Endothelial cell of umbilical vein (primary cell): ENCODE measurements around the gene SLC46A1. TPM values are rescaled to one million over a fixed set of nuclear protein-coding genes. Genes with fewer than 3 reads are reported as not detected.

Source experiments
- BruUV-seq: library from RNA; stranded (reverse); fragments of 400-500 nt; replicated peaks from 2 replicates; lab custom pipeline; 2021; lab: Mats Ljungman, UMichigan
- CTCF ChIA-PET: fragments of 300-600, 350-600 bp; sonication (Branson Sonifier 250); formaldehyde crosslinking; loops from one replicate; lab custom pipeline; 2021; ENCODE audit warnings: antibody characterized with exemption, inconsistent platforms; lab: Charles Lee
- POLR2A ChIA-PET: fragments of 300-600, 350-600 bp; sonication (Branson Sonifier 250); formaldehyde crosslinking; loops from one replicate; lab custom pipeline; 2021; ENCODE audit warnings: antibody characterized with exemption, inconsistent platforms; lab: Charles Lee
- DNase-seq: peaks from one replicate; pipeline ENCODE4 v3.0.0-alpha.2; 2011; ENCODE audit warnings: low read depth, low spot score
- FAIRE-seq: peaks from 2 replicates; lab custom pipeline; 2011; peaks lifted over from hg19 to GRCh38; lab: Jason Lieb, UNC
- H2AFZ ChIP-seq: 2 replicates; pipeline ENCODE4 v1.6.0; 2012; ENCODE audit warnings: low read depth, low read length, control low read depth, inconsistent platforms
- H3K27ac ChIP-seq: 2 replicates; pipeline ENCODE4 v1.5.1; 2011; ENCODE audit warnings: low read depth, mild to moderate bottlenecking, control low read depth, low read length, moderate library complexity; ENCODE audit not compliant: insufficient read depth
- H3K27me3 ChIP-seq, 2 experiments: 2 replicates each; pipeline versions ENCODE4 v1.6.0 to v1.6.1; 2011; ENCODE audit warnings: low read length in 2 of 2, mixed read lengths in 1 of 2; ENCODE audit not compliant: control insufficient read depth in 2 of 2, insufficient read depth in 2 of 2
- H3K36me3 ChIP-seq, 2 experiments: 2 replicates in 1 of 2; 3 replicates in 1 of 2; pipeline ENCODE4 v1.5.1; 2011; ENCODE audit warnings: low read length in 2 of 2, mild to moderate bottlenecking in 1 of 2, moderate library complexity in 1 of 2; ENCODE audit not compliant: control insufficient read depth in 2 of 2, insufficient read depth in 2 of 2; ENCODE audit errors: extremely low read depth in 1 of 2
- H3K4me1 ChIP-seq: 3 replicates; pipeline ENCODE4 v1.5.1; 2011; ENCODE audit warnings: mild to moderate bottlenecking, low read length; ENCODE audit not compliant: control insufficient read depth, insufficient read depth; ENCODE audit errors: extremely low read depth
- H3K4me2 ChIP-seq: 2 replicates; pipeline ENCODE4 v1.6.1; 2011; ENCODE audit warnings: low read length, control low read depth, mixed read lengths; ENCODE audit not compliant: insufficient read depth
- H3K4me3 ChIP-seq, 3 experiments: fragments of 200-600 bp in 1 of 3; sonication (generic), shearing (Covaris generic) in 1 of 3; replicated peaks in 1 of 3; 2 replicates each; pipeline ENCODE4 v1.5.1; 2011 to 2016; ENCODE audit warnings: control low read depth in 3 of 3, low read length in 3 of 3, mild to moderate bottlenecking in 2 of 3, inconsistent platforms in 1 of 3, low read depth in 1 of 3, moderate library complexity in 1 of 3; ENCODE audit not compliant: insufficient read depth in 1 of 3
- H3K79me2 ChIP-seq: 2 replicates; pipeline ENCODE4 v1.6.0; 2012; ENCODE audit warnings: low read length, inconsistent platforms; ENCODE audit not compliant: control insufficient read depth, insufficient read depth
- H3K9ac ChIP-seq: replicated peaks from 2 replicates; pipeline ENCODE3; 2011; ENCODE audit warnings: low read length, control low read depth; ENCODE audit not compliant: insufficient read depth; ENCODE audit errors: extremely low read depth
- H3K9me1 ChIP-seq: replicated peaks from 3 replicates; pipeline ENCODE4 v1.6.0; 2011; ENCODE audit warnings: mild to moderate bottlenecking, low read length; ENCODE audit not compliant: control insufficient read depth, insufficient read depth; ENCODE audit errors: extremely low read depth
- H3K9me3 ChIP-seq: replicated peaks from 2 replicates; pipeline ENCODE4 v1.5.1; 2012; ENCODE audit warnings: low read length, inconsistent platforms; ENCODE audit not compliant: control insufficient read depth, insufficient read depth
- H4K20me1 ChIP-seq: replicated peaks from 2 replicates; pipeline ENCODE3; 2011; ENCODE audit warnings: mild to moderate bottlenecking, low read length; ENCODE audit not compliant: control insufficient read depth, insufficient read depth; ENCODE audit errors: extremely low read depth
- CTCF ChIP-seq, 2 donors: IDR thresholded peaks; 1 replicate in 1 of 2; 2 replicates in 1 of 2; pipeline ENCODE4 v1.5.1; 2011; ENCODE audit warnings: low read length in 2 of 2, mild to moderate bottlenecking in 2 of 2, moderate library complexity in 2 of 2, control low read depth in 1 of 2, inconsistent platforms in 1 of 2, low read depth in 1 of 2; ENCODE audit not compliant: insufficient read depth in 1 of 2; ENCODE audit errors: extremely low read depth in 1 of 2
- EZH2 ChIP-seq: IDR thresholded peaks from 2 replicates; pipeline ENCODE4 v1.6.1; 2012; ENCODE audit warnings: borderline replicate concordance, low read depth, mild to moderate bottlenecking, moderate library complexity, low read length, inconsistent platforms; ENCODE audit not compliant: severe bottlenecking
- FOS ChIP-seq: IDR thresholded peaks from 2 replicates; pipeline ENCODE4 v1.6.1; 2011; ENCODE audit warnings: mild to moderate bottlenecking, low read length, moderate library complexity, borderline replicate concordance; ENCODE audit not compliant: insufficient read depth
- GATA2 ChIP-seq: IDR thresholded peaks from 2 replicates; pipeline ENCODE4 v1.7.0; 2011; ENCODE audit warnings: low read depth, mild to moderate bottlenecking, moderate library complexity, mixed read lengths, low read length; ENCODE audit not compliant: insufficient read length, insufficient read depth
- JUN ChIP-seq: IDR thresholded peaks from 2 replicates; pipeline ENCODE4 v1.6.1; 2011; ENCODE audit warnings: borderline replicate concordance, low read depth; ENCODE audit not compliant: insufficient read length, insufficient read depth
- MAX ChIP-seq: IDR thresholded peaks from 2 replicates; pipeline ENCODE4 v1.6.1; 2011; ENCODE audit not compliant: insufficient read depth, insufficient read length
- MYC ChIP-seq: IDR thresholded peaks from one replicate; pipeline ENCODE4 v1.6.1; 2011; ENCODE audit warnings: mild to moderate bottlenecking, low read depth, low read length
- POLR2A ChIP-seq: IDR thresholded peaks from 2 replicates; pipeline ENCODE4 v1.6.1; 2012; ENCODE audit warnings: low read depth, mild to moderate bottlenecking, control low read depth, low read length
- POLR2AphosphoS5 ChIP-seq: IDR thresholded peaks from 2 replicates; pipeline ENCODE4 v1.6.1; 2012; ENCODE audit warnings: low read depth, mild to moderate bottlenecking, control low read depth, low read length, moderate library complexity; ENCODE audit not compliant: insufficient read depth
- dilution Hi-C: fragments of 300-500 bp; cut with MboI; formaldehyde crosslinking; loops from one replicate; pipeline ENCODE4 v1.15.0; 2019; ENCODE audit warnings: low sequenced_read_pairs; ENCODE audit not compliant: extremely low pct_ligation_motif_present
- intact Hi-C: fragments of 100-400 bp; cut with micrococcal nuclease; formaldehyde crosslinking; loops from one replicate; pipeline ENCODE4 v1.10.0; 2022
- polyA plus RNA-seq, 4 experiments: library from polyadenylated mRNA; depleted of rRNA in 3 of 4; stranded (reverse) in 3 of 4; unstranded in 1 of 4; fragments of >200 nt; gene quantifications; 2 replicates each; pipeline versions ENCODE4 v1.2.1 to v1.2.3, GENCODE V29; 2011 to 2012; ENCODE audit warnings: missing spikeins in 1 of 4
- total RNA-seq: library from RNA; stranded (reverse); gene quantifications from 2 replicates; pipeline ENCODE4 v1.2.3, GENCODE V29; 2021

SLC46A1 gene
- total and polyA plus RNA-seq, 2 donors (not counting 3 experiments of a cell fraction or from before 2014, with no cell fraction given), result 2.6 to 4.1 TPM

- H3K4me1 ChIP-seq, result peaks cover 14% of the 10 kb centered on the region
- H2AFZ ChIP-seq, result no peak overlapping the region
- H3K9me3 ChIP-seq, result no peaks in the 10 kb centered on the region
- BruUV-seq, result no TSS peak
- dilution Hi-C loops (no loop called here), intact Hi-C loops (loop anchor here (2.0 kb wide), 1 partner anchor 37 kb away; no protein-coding TSS in a partner anchor)
- peak; percentile 75 for DNase-seq
- peaks cover 15 to 17% of the 10 kb centered on the region in 2 experiments for H3K27me3 ChIP-seq
- H4K20me1 ChIP-seq, result no peaks in the 10 kb centered on the region
- TF ChIP-seq CTCF (IDR thresholded peaks at IDR 0.05; ENCODE audit: extremely low read depth in 1 of 2, insufficient read depth in 1 of 2, low read depth in 1 of 2, low read length in 2 of 2) (no peak), GATA2 (peak; percentile 36), EZH2 (no peak), MAX (no peak), POLR2AphosphoS5 (no peak), JUN (peak; percentile 41), POLR2A (no peak), FOS (no peak), MYC (no peak)
- ChIA-PET POLR2A (interaction anchor here (0.6 to 0.9 kb wide), 3 partner anchors 8 to 58 kb away, joined by 3 to 7 read pairs (median 6); no protein-coding TSS in a partner anchor), CTCF (interaction anchor here (0.7 to 2.7 kb wide), 3 partner anchors 13 to 36 kb away, joined by 3 to 28 read pairs (median 5); no protein-coding TSS in a partner anchor)
- H3K4me3 ChIP-seq, result no peak overlapping the region
- peak; percentile 64 for FAIRE-seq
- H3K27ac ChIP-seq, result no peak overlapping the region
- H3K79me2 ChIP-seq, result no peaks in the 10 kb centered on the region
- H3K9me1 ChIP-seq, result no peaks in the 10 kb centered on the region
- H3K9ac ChIP-seq, result no peak overlapping the region
- no peak overlapping the region for H3K4me2 ChIP-seq
- no peaks in the 10 kb centered on the region for H3K36me3 ChIP-seq
Measured at GRCh38 chr17:28379814-28380801, 25.9 kb downstream of the SLC46A1 start.
